ENCODE measurements around the gene SPEF1. TPM values are rescaled to one million over a fixed set of nuclear protein-coding genes. Genes with fewer than 3 reads are reported as not detected.

SPEF1 gene
- total RNA-seq, 4 donors from 2014 or later = 0.26 to 1.3 (median 0.37) TPM; not detected in 1

- Histone ChIP-seq H3K27ac (no peak overlapping the region), H3K4me3 (no peak overlapping the region), H3K4me1 (peaks cover 6 to 25% of the 10 kb centered on the region in 2 donors), H3K9me3 (no peaks in the 10 kb centered on the region), H3K27me3 (no peaks in the 10 kb centered on the region), H3K36me3 (no peaks in the 10 kb centered on the region)
- intact Hi-C loops (cut with DNase I; ENCODE audit: low total_unique reads) = no loop called here
- TF ChIP-seq POLR2A (IDR thresholded peaks at IDR 0.05) = no peak
- DNase-seq = no peak
Measured at GRCh38 chr20:3802524-3803239, 21.4 kb upstream of the SPEF1 start.

DNA sequence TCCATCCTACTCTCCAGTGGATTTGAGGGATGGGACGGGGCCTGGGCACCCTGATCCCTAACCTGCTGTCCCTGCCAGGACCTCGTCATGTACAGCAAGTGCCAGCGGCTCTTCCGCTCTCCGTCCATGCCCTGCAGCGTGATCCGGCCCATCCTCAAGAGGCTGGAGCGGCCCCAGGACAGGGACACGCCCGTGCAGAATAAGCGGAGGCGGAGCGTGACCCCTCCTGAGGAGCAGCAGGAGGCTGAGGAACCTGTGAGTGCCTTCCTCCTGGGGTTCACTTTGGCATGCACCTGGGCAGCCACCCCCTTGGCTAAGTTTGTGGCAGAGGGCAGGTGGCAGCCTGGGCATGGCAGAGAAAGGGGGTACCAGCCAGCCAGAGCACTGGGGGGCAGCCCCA is 20.6 kb upstream of the SPEF1 start:
- H3K36me3 ChIP-seq = no peaks in the 10 kb centered on the region
- TF ChIP-seq POLR2A (IDR thresholded peaks at IDR 0.05) = no peak
- TF ChIP-seq, protein P1, sequence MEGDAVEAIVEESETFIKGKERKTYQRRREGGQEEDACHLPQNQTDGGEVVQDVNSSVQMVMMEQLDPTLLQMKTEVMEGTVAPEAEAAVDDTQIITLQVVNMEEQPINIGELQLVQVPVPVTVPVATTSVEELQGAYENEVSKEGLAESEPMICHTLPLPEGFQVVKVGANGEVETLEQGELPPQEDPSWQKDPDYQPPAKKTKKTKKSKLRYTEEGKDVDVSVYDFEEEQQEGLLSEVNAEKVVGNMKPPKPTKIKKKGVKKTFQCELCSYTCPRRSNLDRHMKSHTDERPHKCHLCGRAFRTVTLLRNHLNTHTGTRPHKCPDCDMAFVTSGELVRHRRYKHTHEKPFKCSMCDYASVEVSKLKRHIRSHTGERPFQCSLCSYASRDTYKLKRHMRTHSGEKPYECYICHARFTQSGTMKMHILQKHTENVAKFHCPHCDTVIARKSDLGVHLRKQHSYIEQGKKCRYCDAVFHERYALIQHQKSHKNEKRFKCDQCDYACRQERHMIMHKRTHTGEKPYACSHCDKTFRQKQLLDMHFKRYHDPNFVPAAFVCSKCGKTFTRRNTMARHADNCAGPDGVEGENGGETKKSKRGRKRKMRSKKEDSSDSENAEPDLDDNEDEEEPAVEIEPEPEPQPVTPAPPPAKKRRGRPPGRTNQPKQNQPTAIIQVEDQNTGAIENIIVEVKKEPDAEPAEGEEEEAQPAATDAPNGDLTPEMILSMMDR (IDR thresholded peaks at IDR 0.05) = no peak
- no peaks in the 10 kb centered on the region for H3K27me3 ChIP-seq
- H3K4me1 ChIP-seq = peaks cover under 1 to 17% of the 10 kb centered on the region in 2 donors
- H3K9me3 ChIP-seq = no peaks in the 10 kb centered on the region
- intact Hi-C loops (cut with DNase I; ENCODE audit: low total_unique reads) = no loop called here
- no peak overlapping the region for H3K4me3 ChIP-seq
- no peak overlapping the region for H3K27ac ChIP-seq
- DNase-seq = no peak

DNA sequence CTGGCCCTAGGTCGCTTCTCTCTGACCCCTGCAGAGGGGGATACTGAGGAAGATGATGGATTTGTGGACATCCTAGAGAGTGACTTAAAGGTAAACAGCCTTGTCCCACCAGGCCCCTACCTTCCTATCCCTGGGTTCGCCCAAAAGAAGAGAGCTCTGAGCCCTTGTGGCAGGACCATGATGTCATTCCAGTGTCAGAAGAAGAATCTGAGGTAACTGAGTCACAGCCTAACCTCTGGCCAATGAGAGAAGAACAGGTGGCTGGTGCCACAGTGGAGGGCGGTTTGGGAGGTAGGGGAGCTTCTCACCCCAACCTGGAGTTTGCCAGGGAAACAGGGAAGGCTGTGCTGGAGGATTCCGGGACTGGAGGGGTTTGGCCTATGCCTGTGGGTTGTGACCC is 20.1 kb upstream of the SPEF1 start:
- H3K9me3 ChIP-seq = no peaks in the 10 kb centered on the region
- intact Hi-C loops (cut with DNase I; ENCODE audit: low total_unique reads) = no loop called here
- H3K4me1 ChIP-seq = peaks cover 0 to 12% of the 10 kb centered on the region in 2 donors
- no peaks in the 10 kb centered on the region for H3K36me3 ChIP-seq
- H3K27ac ChIP-seq = no peak overlapping the region
- H3K27me3 ChIP-seq = no peaks in the 10 kb centered on the region
- no peak overlapping the region for H3K4me3 ChIP-seq
- TF ChIP-seq, protein P1 (IDR thresholded peaks at IDR 0.05) = no peak
- no peak for TF ChIP-seq POLR2A (IDR thresholded peaks at IDR 0.05)
- DNase-seq = no peak

DNA sequence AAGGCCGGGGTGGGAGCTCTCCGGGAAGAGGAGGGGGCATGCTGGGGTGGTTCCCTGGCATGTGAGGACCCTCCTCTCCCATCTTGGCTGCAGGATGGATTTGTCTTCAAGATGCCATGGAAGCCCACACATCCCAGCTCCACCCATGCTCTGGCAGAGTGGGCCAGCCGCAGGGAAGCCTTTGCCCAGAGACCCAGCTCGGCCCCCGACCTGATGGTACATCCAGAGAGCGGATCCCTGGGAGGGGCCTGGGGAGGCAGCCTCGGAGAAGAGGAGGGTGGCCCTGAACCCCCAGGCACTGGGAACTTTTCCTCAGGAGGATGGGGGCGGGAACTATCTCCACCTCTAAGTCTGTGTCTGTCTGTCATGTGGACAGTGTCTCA is 19.6 kb upstream of the SPEF1 start:
- no peak for DNase-seq
- TF ChIP-seq POLR2A (IDR thresholded peaks at IDR 0.05) = no peak
- TF ChIP-seq, protein P1 (IDR thresholded peaks at IDR 0.05) = no peak
- Histone ChIP-seq H3K27ac (no peak overlapping the region), H3K27me3 (no peaks in the 10 kb centered on the region), H3K36me3 (no peaks in the 10 kb centered on the region), H3K4me1 (peaks cover 0 to 10% of the 10 kb centered on the region in 2 donors), H3K9me3 (no peaks in the 10 kb centered on the region), H3K4me3 (no peak overlapping the region)
- intact Hi-C loops (cut with DNase I; ENCODE audit: low total_unique reads) = no loop called here

DNA sequence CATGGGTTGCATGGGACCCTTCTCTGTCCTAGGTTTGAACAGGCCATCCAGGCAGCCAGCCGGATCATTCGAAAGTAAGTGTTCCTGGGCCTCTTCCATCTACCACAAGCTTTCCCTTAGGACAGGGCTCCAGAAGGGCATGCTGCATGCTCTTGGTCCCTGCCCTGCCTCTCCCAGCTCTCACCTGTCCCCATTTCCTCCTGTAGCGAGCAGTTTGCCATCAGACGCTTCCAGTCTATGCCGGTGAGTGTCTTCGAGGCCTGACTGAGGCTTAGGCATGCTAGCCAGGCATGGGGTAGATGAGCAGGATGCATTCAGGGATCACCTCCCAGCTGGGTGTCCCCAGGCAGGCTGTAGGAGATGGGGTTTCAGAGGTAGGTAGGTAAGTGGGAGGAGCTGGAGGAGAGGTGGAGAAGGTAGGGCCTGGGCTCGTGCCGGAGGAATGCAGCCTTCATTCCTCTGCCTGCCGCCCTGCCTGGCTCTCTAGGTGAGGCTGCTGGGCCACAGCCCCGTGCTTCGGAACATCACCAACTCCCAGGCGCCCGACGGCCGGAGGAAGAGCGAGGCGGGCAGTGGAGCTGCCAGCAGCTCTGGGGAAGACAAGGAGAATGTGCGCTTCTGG is 19.1 kb upstream of the SPEF1 start:
- no peaks in the 10 kb centered on the region for H3K36me3 ChIP-seq
- intact Hi-C loops (cut with DNase I; ENCODE audit: low total_unique reads) = no loop called here
- H3K27me3 ChIP-seq = no peaks in the 10 kb centered on the region
- H3K4me1 ChIP-seq = peaks cover 0 to 6% of the 10 kb centered on the region in 2 donors
- peak overlapping the region in 1 of 2 donors; percentile 58 for H3K27ac ChIP-seq
- DNase-seq = no peak
- H3K9me3 ChIP-seq = no peaks in the 10 kb centered on the region
- TF ChIP-seq, protein P1 (IDR thresholded peaks at IDR 0.05) = no peak
- TF ChIP-seq POLR2A (IDR thresholded peaks at IDR 0.05) = no peak
- H3K4me3 ChIP-seq = no peak overlapping the region
